ENCODE results near the gene LYST.
"Not testable (repeated sequence)": the region's sequence is repeated elsewhere in the genome, so short reads cannot be mapped to it uniquely, and the experiment has no call there.

- TF ChIP-seq, protein P1, sequence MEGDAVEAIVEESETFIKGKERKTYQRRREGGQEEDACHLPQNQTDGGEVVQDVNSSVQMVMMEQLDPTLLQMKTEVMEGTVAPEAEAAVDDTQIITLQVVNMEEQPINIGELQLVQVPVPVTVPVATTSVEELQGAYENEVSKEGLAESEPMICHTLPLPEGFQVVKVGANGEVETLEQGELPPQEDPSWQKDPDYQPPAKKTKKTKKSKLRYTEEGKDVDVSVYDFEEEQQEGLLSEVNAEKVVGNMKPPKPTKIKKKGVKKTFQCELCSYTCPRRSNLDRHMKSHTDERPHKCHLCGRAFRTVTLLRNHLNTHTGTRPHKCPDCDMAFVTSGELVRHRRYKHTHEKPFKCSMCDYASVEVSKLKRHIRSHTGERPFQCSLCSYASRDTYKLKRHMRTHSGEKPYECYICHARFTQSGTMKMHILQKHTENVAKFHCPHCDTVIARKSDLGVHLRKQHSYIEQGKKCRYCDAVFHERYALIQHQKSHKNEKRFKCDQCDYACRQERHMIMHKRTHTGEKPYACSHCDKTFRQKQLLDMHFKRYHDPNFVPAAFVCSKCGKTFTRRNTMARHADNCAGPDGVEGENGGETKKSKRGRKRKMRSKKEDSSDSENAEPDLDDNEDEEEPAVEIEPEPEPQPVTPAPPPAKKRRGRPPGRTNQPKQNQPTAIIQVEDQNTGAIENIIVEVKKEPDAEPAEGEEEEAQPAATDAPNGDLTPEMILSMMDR (conservative IDR thresholded peaks at IDR 0.05; ENCODE audit: low read depth, low read length) = not testable (repeated sequence)
- TF ChIP-seq EZH2 (IDR thresholded peaks at IDR 0.05; ENCODE audit: borderline replicate concordance, low read depth, low read length, poor library complexity, severe bottlenecking) = not testable (repeated sequence)
Measured at GRCh38 chr1:235915489-235915888, 48.8 kb upstream of the LYST start.
